ENCODE results near the gene LFNG. TPM values are rescaled to one million over a fixed set of nuclear protein-coding genes. Genes with fewer than 3 reads are reported as not detected.
A peak's percentile ranks its signal among the peaks of the same experiment; 100 is the strongest.
"Not testable (repeated sequence)": the region's sequence is repeated elsewhere in the genome, so short reads cannot be mapped to it uniquely, and the experiment has no call there.

The LFNG gene
- total and polyA plus RNA-seq, 9 donors = 17.7 to 30.8 (median 23.1) TPM

DNA sequence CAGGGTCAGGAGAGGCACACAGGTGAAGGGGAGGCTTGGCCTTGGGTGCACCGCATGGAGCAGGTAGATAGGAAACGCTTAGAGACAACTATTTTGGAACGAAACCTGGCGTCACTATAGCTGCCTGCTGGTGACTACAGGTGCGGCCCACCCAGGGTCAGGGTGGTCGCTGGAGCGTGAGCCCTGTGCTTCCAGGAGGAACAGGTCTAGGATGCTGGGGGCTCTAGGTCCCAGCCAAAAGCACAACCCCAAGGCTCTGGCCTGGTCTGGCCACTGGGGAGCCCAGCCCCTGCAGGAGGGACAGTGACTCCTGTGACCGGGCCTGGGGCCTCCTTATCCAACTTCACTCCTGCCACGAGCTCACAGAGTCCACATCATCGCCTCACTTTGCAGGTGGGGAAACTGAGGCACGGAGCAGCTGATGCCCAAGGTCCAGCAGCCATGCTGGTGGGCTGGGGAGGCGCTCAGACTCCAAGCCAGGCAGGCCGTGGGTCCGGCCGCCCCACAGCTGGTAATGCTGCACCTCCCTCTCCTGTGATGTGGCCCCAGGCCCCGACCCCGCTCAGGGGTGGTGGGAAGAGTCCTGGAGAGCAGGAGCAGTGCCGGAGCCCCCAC is 9.0 kb downstream of the LFNG start:
- Histone ChIP-seq H3K36me3 (ENCODE audit: control insufficient read depth, insufficient read depth, low read length) (peaks cover 49% of the 10 kb centered on the region), H3K4me1 (ENCODE audit: control insufficient read depth, insufficient read depth, low read length) (peaks cover 66% of the 10 kb centered on the region), H3K9me3 (replicated peaks; ENCODE audit: control insufficient read depth, low read depth, low read length) (no peaks in the 10 kb centered on the region), H3K27ac (ENCODE audit: low read length) (no peak overlapping the region), H3K27me3 (ENCODE audit: control insufficient read depth, insufficient read depth, low read length) (peaks cover 5% of the 10 kb centered on the region), H3K4me3 (ENCODE audit: low read length) (no peak overlapping the region)
- DNase-seq = no peak
- 69% methylated on average over 14 of the region's 18 CpGs for WGBS (ENCODE audit: insufficient coverage)

DNA sequence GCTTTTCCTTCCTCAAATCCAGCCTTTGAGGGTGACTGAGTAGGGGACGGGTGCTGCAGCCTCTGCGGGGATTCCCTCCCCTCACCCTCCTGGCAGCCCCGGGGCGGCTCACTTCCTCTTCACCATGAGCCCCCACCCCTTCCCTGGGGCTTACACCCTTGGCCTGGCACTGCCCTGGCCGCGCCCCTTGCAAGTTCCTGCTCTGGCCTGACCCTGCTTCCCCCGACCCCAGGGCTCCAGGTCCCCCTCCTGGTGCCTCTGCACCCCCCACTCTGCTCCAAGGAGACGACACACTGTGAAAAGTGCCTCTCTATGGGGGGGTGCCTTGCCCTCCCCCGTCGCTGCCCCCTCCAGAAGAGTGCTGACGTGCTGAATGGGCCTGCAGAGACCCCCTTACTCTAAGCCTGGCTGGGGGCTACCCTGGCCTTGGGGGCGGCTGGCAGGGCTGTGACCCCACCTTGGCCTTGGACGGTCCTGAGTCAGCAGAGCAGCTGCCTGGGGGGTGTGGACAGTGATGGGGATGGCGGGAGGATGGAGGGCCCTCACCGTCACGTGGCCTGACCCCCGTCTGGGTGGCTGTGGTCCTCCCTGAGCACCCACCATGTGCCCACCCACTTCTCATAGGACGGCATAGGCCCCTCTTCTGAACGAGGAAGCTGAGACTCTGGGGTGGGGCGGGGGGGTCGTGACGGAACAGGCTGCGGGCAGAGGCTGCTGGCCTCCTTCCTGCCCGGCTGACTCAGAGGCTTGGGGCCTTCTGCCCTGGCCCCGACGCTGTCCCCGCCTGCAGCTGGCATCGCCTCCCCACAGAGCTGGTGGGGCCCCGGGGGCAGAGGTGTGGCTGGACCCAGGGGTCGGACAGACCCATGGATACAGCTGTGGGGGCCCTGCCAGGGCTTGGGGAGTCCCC is 9.8 kb downstream of the LFNG start:
- H3K4me3 ChIP-seq (ENCODE audit: low read length) = no peak overlapping the region
- peaks cover 2% of the 10 kb centered on the region for H3K27me3 ChIP-seq (ENCODE audit: control insufficient read depth, insufficient read depth, low read length)
- H3K27ac ChIP-seq (ENCODE audit: low read length) = peak overlapping the region; percentile 75
- WGBS (ENCODE audit: insufficient coverage) = 36% methylated on average over 13 of the region's 30 CpGs
- peak; percentile 77 for DNase-seq
- no peaks in the 10 kb centered on the region for H3K9me3 ChIP-seq (replicated peaks; ENCODE audit: control insufficient read depth, low read depth, low read length)
- peaks cover 58% of the 10 kb centered on the region for H3K4me1 ChIP-seq (ENCODE audit: control insufficient read depth, insufficient read depth, low read length)
- peaks cover 46% of the 10 kb centered on the region for H3K36me3 ChIP-seq (ENCODE audit: control insufficient read depth, insufficient read depth, low read length)

GRCh38 chr7:2530071-2530987 is 10.8 kb downstream of the LFNG start:
- H3K36me3 ChIP-seq (ENCODE audit: control insufficient read depth, insufficient read depth, low read length) = peaks cover 40% of the 10 kb centered on the region
- WGBS (ENCODE audit: insufficient coverage) = 48% methylated on average over 5 of the region's 16 CpGs
- no peaks in the 10 kb centered on the region for H3K9me3 ChIP-seq (replicated peaks; ENCODE audit: control insufficient read depth, low read depth, low read length)
- no peak overlapping the region for H3K4me3 ChIP-seq (ENCODE audit: low read length)
- peak overlapping the region; percentile 75 for H3K27ac ChIP-seq (ENCODE audit: low read length)
- DNase-seq = peak; percentile 65
- peaks cover 49% of the 10 kb centered on the region for H3K4me1 ChIP-seq (ENCODE audit: control insufficient read depth, insufficient read depth, low read length)
- peaks cover 2% of the 10 kb centered on the region for H3K27me3 ChIP-seq (ENCODE audit: control insufficient read depth, insufficient read depth, low read length)

DNA sequence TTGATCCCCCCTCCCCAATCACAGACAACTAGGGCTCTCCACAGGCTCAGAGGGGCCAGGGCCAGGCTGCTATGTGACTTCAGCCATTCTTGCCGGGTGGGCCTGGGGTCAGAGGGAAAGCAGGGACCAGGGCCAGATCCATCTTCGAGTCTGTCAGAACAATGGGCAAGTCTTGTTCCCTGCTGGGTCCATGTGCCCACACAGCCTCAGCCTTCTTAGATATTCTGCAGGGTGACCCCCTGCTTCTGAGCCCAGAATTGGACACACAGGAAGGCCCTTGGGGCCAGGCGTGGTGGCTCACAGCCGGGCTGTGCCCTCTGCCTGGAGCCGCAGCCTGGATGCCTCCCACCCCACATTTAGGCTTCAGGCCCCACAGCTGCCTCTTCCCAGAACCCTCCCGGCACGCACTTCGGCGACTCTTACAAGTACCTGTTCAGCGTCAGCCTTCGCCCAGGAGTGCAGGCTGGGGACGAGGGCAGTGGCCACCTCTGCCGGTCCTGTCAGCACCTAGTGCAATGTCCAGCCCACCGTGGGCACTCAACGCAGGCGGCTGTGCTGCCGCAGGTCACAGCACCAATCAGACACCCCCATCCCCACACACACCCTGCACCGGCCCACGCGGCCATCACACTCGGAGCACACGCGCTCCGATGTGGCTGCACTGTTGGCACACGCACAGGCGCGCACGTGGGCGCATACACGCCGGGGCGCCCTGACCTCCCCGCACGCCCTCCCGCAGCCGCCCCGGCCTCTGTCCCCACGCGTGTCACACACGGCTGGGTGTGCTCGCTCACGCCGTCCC is 11.6 kb downstream of the LFNG start:
- H3K9me3 ChIP-seq (replicated peaks; ENCODE audit: control insufficient read depth, low read depth, low read length); H3K27me3 ChIP-seq (ENCODE audit: control insufficient read depth, insufficient read depth, low read length); DNase-seq; H3K4me3 ChIP-seq (ENCODE audit: low read length): not testable (repeated sequence)
- Histone ChIP-seq H3K27ac (ENCODE audit: low read length) (peak overlapping the region; percentile 75), H3K4me1 (ENCODE audit: control insufficient read depth, insufficient read depth, low read length) (peaks cover 42% of the 10 kb centered on the region), H3K36me3 (ENCODE audit: control insufficient read depth, insufficient read depth, low read length) (peaks cover 31% of the 10 kb centered on the region)
- WGBS (ENCODE audit: insufficient coverage) = 33% methylated on average over 17 of the region's 43 CpGs

GRCh38 chr7:2531796-2532110 is 12.2 kb downstream of the LFNG start:
- H3K4me1 ChIP-seq (ENCODE audit: control insufficient read depth, insufficient read depth, low read length) = peaks cover 42% of the 10 kb centered on the region
- H3K4me3 ChIP-seq (ENCODE audit: low read length); H3K27me3 ChIP-seq (ENCODE audit: control insufficient read depth, insufficient read depth, low read length); H3K9me3 ChIP-seq (replicated peaks; ENCODE audit: control insufficient read depth, low read depth, low read length); H3K27ac ChIP-seq (ENCODE audit: low read length); DNase-seq: not testable (repeated sequence)
- peaks cover 26% of the 10 kb centered on the region for H3K36me3 ChIP-seq (ENCODE audit: control insufficient read depth, insufficient read depth, low read length)
- WGBS (ENCODE audit: insufficient coverage) = no CpG with 5 or more reads among the region's 17 CpGs

DNA sequence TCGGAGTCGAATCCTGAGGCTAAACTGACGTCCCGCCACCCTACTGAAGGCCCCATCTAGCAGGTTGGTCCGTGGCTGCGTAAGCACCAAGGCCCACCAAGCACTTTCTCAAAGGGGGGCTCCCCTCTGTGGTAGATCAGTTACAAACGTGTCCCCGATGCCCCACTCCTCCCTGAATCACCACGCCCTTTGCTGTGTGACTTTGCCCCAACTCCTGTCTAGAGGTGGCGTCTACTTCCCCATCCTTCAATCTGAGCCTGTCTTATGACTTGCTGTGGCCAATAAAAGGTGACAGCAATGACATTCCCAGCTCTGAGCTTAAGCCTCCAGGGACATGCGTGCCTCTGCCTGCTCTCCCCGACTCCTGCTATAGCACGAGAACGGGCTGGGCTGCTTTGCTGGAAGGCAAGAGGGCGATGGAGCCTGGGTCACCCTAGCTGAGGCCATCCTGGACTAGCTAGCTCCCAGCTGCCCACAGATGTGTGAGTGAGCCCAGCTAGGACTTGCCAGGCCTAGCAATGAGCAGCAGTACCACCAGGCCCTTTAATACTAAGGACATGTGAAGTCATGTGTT is 12.7 kb downstream of the LFNG start:
- H3K27ac ChIP-seq (ENCODE audit: low read length); H3K27me3 ChIP-seq (ENCODE audit: control insufficient read depth, insufficient read depth, low read length); H3K4me3 ChIP-seq (ENCODE audit: low read length); H3K9me3 ChIP-seq (replicated peaks; ENCODE audit: control insufficient read depth, low read depth, low read length): not testable (repeated sequence)
- DNase-seq = peak; percentile 3
- H3K4me1 ChIP-seq (ENCODE audit: control insufficient read depth, insufficient read depth, low read length) = peaks cover 39% of the 10 kb centered on the region
- 48% methylated on average over 4 of the region's 15 CpGs for WGBS (ENCODE audit: insufficient coverage)
- H3K36me3 ChIP-seq (ENCODE audit: control insufficient read depth, insufficient read depth, low read length) = peaks cover 20% of the 10 kb centered on the region

GRCh38 chr7:2532816-2533215 is 13.2 kb downstream of the LFNG start:
- DNase-seq; H3K9me3 ChIP-seq (replicated peaks; ENCODE audit: control insufficient read depth, low read depth, low read length); H3K27me3 ChIP-seq (ENCODE audit: control insufficient read depth, insufficient read depth, low read length); H3K27ac ChIP-seq (ENCODE audit: low read length); H3K4me3 ChIP-seq (ENCODE audit: low read length): not testable (repeated sequence)
- peaks cover 35% of the 10 kb centered on the region for H3K4me1 ChIP-seq (ENCODE audit: control insufficient read depth, insufficient read depth, low read length)
- WGBS (ENCODE audit: insufficient coverage) = no CpG with 5 or more reads among the region's 8 CpGs
- H3K36me3 ChIP-seq (ENCODE audit: control insufficient read depth, insufficient read depth, low read length) = peaks cover 18% of the 10 kb centered on the region

DNA sequence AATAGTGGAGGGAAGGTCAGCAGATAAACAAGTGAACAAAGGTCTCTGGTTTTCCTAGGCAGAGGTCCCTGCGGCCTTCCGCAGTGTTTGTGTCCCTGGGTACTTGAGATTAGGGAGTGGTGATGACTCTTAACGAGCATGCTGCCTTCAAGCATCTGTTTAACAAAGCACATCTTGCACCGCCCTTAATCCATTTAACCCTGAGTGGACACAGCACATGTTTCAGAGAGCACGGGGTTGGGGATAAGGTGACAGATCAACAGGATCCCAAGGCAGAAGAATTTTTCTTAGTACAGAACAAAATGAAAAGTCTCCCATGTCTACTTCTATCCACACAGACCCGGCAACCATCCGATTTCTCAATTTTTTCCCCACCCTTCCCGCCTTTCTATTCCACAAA is 14.0 kb downstream of the LFNG start:
- no CpG with 5 or more reads among the region's 8 CpGs for WGBS (ENCODE audit: insufficient coverage)
- peaks cover 20% of the 10 kb centered on the region for H3K36me3 ChIP-seq (ENCODE audit: control insufficient read depth, insufficient read depth, low read length)
- H3K9me3 ChIP-seq (replicated peaks; ENCODE audit: control insufficient read depth, low read depth, low read length); H3K27ac ChIP-seq (ENCODE audit: low read length); H3K4me3 ChIP-seq (ENCODE audit: low read length); DNase-seq; H3K27me3 ChIP-seq (ENCODE audit: control insufficient read depth, insufficient read depth, low read length): not testable (repeated sequence)
- H3K4me1 ChIP-seq (ENCODE audit: control insufficient read depth, insufficient read depth, low read length) = peaks cover 29% of the 10 kb centered on the region

- WGBS (ENCODE audit: insufficient coverage) = no CpG with 5 or more reads among the region's 34 CpGs
- Histone ChIP-seq H3K36me3 (ENCODE audit: control insufficient read depth, insufficient read depth, low read length) (peaks cover 20% of the 10 kb centered on the region), H3K4me1 (ENCODE audit: control insufficient read depth, insufficient read depth, low read length) (peaks cover 23% of the 10 kb centered on the region)
- H3K4me3 ChIP-seq (ENCODE audit: low read length); H3K27ac ChIP-seq (ENCODE audit: low read length); DNase-seq; H3K27me3 ChIP-seq (ENCODE audit: control insufficient read depth, insufficient read depth, low read length); H3K9me3 ChIP-seq (replicated peaks; ENCODE audit: control insufficient read depth, low read depth, low read length): not testable (repeated sequence)
These were observed 14.6 kb downstream of the LFNG start for GRCh38 chr7:2534214-2534613.
